Liver (tissue), 9 donors: Measurements from ENCODE around the gene HDAC3. TPM values are rescaled to one million over a fixed set of nuclear protein-coding genes. Genes with fewer than 3 reads are reported as not detected.

ENCODE experiments used
- DNase-seq: peaks from one replicate; pipeline ENCODE4 v3.0.0-alpha.2; 2017; ENCODE audit warnings: low spot score
- H3K27ac ChIP-seq, 2 donors: one replicate each; pipeline ENCODE4 v1.7.0; 2013; ENCODE audit warnings: inconsistent platforms in 2 of 2, low read length in 2 of 2, control low read depth in 1 of 2, low read depth in 1 of 2, mild to moderate bottlenecking in 1 of 2
- H3K27me3 ChIP-seq, 4 donors: one replicate each; pipeline versions ENCODE4 v1.6.1 to v1.7.0; 2013; ENCODE audit warnings: low read length in 3 of 4, inconsistent platforms in 1 of 4, mild to moderate bottlenecking in 1 of 4, moderate library complexity in 1 of 4; ENCODE audit not compliant: control insufficient read depth in 4 of 4, insufficient read depth in 4 of 4
- H3K36me3 ChIP-seq, 4 donors: one replicate each; pipeline versions ENCODE4 v1.6.1 to v1.7.0; 2013; ENCODE audit warnings: low read length in 3 of 4, mild to moderate bottlenecking in 3 of 4, low read depth in 1 of 4, moderate library complexity in 1 of 4; ENCODE audit not compliant: control insufficient read depth in 4 of 4, insufficient read depth in 3 of 4
- H3K4me1 ChIP-seq, 4 donors: one replicate each; pipeline versions ENCODE4 v1.6.1 to v1.7.0; 2013; ENCODE audit warnings: low read length in 3 of 4, mild to moderate bottlenecking in 3 of 4, moderate library complexity in 1 of 4; ENCODE audit not compliant: control insufficient read depth in 4 of 4, insufficient read depth in 4 of 4
- H3K4me3 ChIP-seq, 3 donors: one replicate each; pipeline versions ENCODE4 v1.6.1 to v1.7.0; 2013; ENCODE audit warnings: low read length in 3 of 3, control low read depth in 1 of 3, low read depth in 1 of 3, mild to moderate bottlenecking in 1 of 3
- H3K9ac ChIP-seq, 2 donors: one replicate each; pipeline ENCODE4 v1.7.0; 2013; ENCODE audit warnings: low read length in 2 of 2, mild to moderate bottlenecking in 2 of 2, moderate library complexity in 2 of 2, control low read depth in 1 of 2, low read depth in 1 of 2
- H3K9me3 ChIP-seq, 4 donors: one replicate each; pipeline versions ENCODE4 v1.6.1 to v1.7.0; 2013; ENCODE audit warnings: low read length in 3 of 4; ENCODE audit not compliant: control insufficient read depth in 4 of 4
- EGR1 ChIP-seq, 2 donors: IDR thresholded peaks; 2 replicates each; pipeline ENCODE4 v1.6.1; 2016 to 2018; ENCODE audit warnings: antibody characterized with exemption in 2 of 2, low read depth in 2 of 2
- FOXA1 ChIP-seq: IDR thresholded peaks from 2 replicates; pipeline ENCODE4 v1.6.1; 2016; ENCODE audit warnings: antibody characterized with exemption
- FOXA2 ChIP-seq: IDR thresholded peaks from 2 replicates; pipeline ENCODE4 v1.6.1; 2016; ENCODE audit warnings: antibody characterized with exemption
- HNF4A ChIP-seq, 2 donors: conservative IDR thresholded peaks; 2 replicates each; pipeline ENCODE4 v1.6.1; 2016; ENCODE audit warnings: antibody characterized with exemption in 2 of 2, mild to moderate bottlenecking in 2 of 2
- HNF4G ChIP-seq: IDR thresholded peaks from 2 replicates; pipeline ENCODE4 v1.6.1; 2016; ENCODE audit warnings: antibody characterized with exemption
- JUND ChIP-seq, 2 donors: IDR thresholded peaks; 2 replicates each; pipeline ENCODE4 v1.6.1; 2016; ENCODE audit warnings: antibody characterized with exemption in 2 of 2
- RXRA ChIP-seq, 2 donors: IDR thresholded peaks; 2 replicates each; pipeline ENCODE4 v1.6.1; 2017 to 2018; ENCODE audit warnings: antibody characterized with exemption in 2 of 2, mild to moderate bottlenecking in 1 of 2
- SP1 ChIP-seq: IDR thresholded peaks from 2 replicates; pipeline ENCODE4 v1.6.1; 2018; ENCODE audit warnings: antibody characterized with exemption, mild to moderate bottlenecking
- TAF1 ChIP-seq: conservative IDR thresholded peaks from 2 replicates; pipeline ENCODE4 v1.6.1; 2016; ENCODE audit warnings: antibody characterized with exemption, mild to moderate bottlenecking
- YY1 ChIP-seq: IDR thresholded peaks from 2 replicates; pipeline ENCODE4 v1.6.1; 2016; ENCODE audit warnings: antibody characterized with exemption, mild to moderate bottlenecking
- WGBS: extraction: QIAGEN DNeasy Blood & Tissue Kit; methylation state at CpG from one replicate; pipeline ENCODE4 v1.1.7; 2013; 5-methylcytosine and 5-hydroxymethylcytosine counted together
- polyA plus RNA-seq, 2 donors: library from polyadenylated mRNA; stranded (reverse) in 1 of 2; unstranded in 1 of 2; fragments of 200-250 nt in 1 of 2; fragments of >200 nt in 1 of 2; fragmentation: Nextera tagmentation in 1 of 2; extraction: Ambion mirVana in 1 of 2; gene quantifications; one replicate each; pipeline versions ENCODE4 v1.2.1 to v1.2.3, GENCODE V29; 2013 to 2015
- total RNA-seq, 2 donors: library from RNA; depleted of rRNA; stranded (reverse); fragments of >200 nt; gene quantifications; one replicate each; pipeline ENCODE4 v1.2.3, GENCODE V29; 2014
- TF ChIP-seq, protein P1 (sequence below): IDR thresholded peaks from 2 replicates; pipeline ENCODE4 v1.6.1; 2016; ENCODE audit warnings: antibody characterized with exemption
- TF ChIP-seq, protein P2 (sequence below): IDR thresholded peaks from 2 replicates; pipeline ENCODE4 v1.6.1; 2016; ENCODE audit warnings: antibody characterized with exemption
- TF ChIP-seq, protein P3 (sequence below): IDR thresholded peaks from 2 replicates; pipeline ENCODE4 v1.6.1; 2016; ENCODE audit warnings: antibody characterized with exemption
- donor health status: healthy.
- donor health status: healthy.
- donor health status: healthy.
- donor health status: healthy.
- donor health status: healthy.

HDAC3 gene
- total and polyA plus RNA-seq, 4 donors: 20.1 to 45.3 (median 35.1) TPM

- no peak for DNase-seq
- no peak for TF ChIP-seq FOXA2
- no peak for TF ChIP-seq TAF1
- TF ChIP-seq, protein P1, sequence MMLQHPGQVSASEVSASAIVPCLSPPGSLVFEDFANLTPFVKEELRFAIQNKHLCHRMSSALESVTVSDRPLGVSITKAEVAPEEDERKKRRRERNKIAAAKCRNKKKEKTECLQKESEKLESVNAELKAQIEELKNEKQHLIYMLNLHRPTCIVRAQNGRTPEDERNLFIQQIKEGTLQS: no peak
- no peak for TF ChIP-seq YY1
- TF ChIP-seq, protein P2, sequence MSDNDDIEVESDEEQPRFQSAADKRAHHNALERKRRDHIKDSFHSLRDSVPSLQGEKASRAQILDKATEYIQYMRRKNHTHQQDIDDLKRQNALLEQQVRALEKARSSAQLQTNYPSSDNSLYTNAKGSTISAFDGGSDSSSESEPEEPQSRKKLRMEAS: no peak
- no peak for TF ChIP-seq HNF4A (conservative IDR thresholded peaks at IDR 0.05)
- TF ChIP-seq, protein P3, sequence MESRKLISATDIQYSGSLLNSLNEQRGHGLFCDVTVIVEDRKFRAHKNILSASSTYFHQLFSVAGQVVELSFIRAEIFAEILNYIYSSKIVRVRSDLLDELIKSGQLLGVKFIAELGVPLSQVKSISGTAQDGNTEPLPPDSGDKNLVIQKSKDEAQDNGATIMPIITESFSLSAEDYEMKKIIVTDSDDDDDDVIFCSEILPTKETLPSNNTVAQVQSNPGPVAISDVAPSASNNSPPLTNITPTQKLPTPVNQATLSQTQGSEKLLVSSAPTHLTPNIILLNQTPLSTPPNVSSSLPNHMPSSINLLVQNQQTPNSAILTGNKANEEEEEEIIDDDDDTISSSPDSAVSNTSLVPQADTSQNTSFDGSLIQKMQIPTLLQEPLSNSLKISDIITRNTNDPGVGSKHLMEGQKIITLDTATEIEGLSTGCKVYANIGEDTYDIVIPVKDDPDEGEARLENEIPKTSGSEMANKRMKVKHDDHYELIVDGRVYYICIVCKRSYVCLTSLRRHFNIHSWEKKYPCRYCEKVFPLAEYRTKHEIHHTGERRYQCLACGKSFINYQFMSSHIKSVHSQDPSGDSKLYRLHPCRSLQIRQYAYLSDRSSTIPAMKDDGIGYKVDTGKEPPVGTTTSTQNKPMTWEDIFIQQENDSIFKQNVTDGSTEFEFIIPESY: no peak
- no peaks in the 10 kb centered on the region for H3K9me3 ChIP-seq
- no peak overlapping the region for H3K27ac ChIP-seq
- H3K27me3 ChIP-seq: no peaks in the 10 kb centered on the region
- WGBS: 98% methylated on average over 1 of the region's 1 CpG
- peaks cover 0 to 2% (median under 1%) of the 10 kb centered on the region in 4 donors for H3K36me3 ChIP-seq
- H3K4me3 ChIP-seq: no peak overlapping the region
- H3K9ac ChIP-seq: no peak overlapping the region
- H3K4me1 ChIP-seq: no peaks in the 10 kb centered on the region
Measured at GRCh38 chr5:141657404-141657803, 20.8 kb upstream of the HDAC3 start.

GRCh38 chr5:141656396-141656795 lies 19.7 kb upstream of the HDAC3 start:
- 92% methylated on average over 9 of the region's 9 CpGs for WGBS
- Histone ChIP-seq H3K9ac (no peak overlapping the region), H3K27me3 (no peaks in the 10 kb centered on the region), H3K36me3 (peaks cover 0 to 2% (median 0%) of the 10 kb centered on the region in 4 donors), H3K4me3 (no peak overlapping the region), H3K4me1 (no peaks in the 10 kb centered on the region), H3K9me3 (no peaks in the 10 kb centered on the region), H3K27ac (no peak overlapping the region)
- no peak for DNase-seq
- TF ChIP-seq, protein P2: no peak
- TF ChIP-seq FOXA2: no peak
- no peak for TF ChIP-seq HNF4G
- TF ChIP-seq, protein P3: no peak
- TF ChIP-seq EGR1 (IDR thresholded peaks at IDR 0.05; ENCODE audit: low read depth in 2 of 2): no peak

DNA sequence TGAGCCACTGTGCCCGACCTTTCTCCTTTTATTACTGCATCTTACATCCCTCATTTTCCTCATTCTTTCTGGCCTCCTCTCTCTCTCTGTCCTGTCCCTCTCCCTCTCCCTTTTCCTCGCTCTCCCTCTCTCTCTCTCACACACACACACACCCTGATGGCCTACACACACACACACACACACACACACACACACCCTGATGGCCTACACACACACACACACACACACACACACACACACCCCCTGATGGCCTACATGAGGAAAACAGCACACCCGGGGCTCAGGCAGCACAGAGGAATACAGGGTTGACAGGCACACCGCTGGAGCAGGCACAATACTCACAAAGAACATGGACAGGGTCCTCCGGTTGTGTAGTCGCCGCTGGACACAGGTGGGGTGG lies 18.4 kb upstream of the HDAC3 start:
- H3K36me3 ChIP-seq: peaks cover 0 to 2% (median 0%) of the 10 kb centered on the region in 4 donors
- DNase-seq: no peak
- WGBS: 87% methylated on average over 7 of the region's 7 CpGs
- H3K9me3 ChIP-seq: no peaks in the 10 kb centered on the region
- no peak for TF ChIP-seq FOXA1
- TF ChIP-seq JUND (IDR thresholded peaks at IDR 0.05): no peak
- TF ChIP-seq HNF4G: no peak
- TF ChIP-seq, protein P2: no peak
- TF ChIP-seq FOXA2: no peak
- TF ChIP-seq YY1: no peak
- TF ChIP-seq RXRA (IDR thresholded peaks at IDR 0.05): no peak
- TF ChIP-seq SP1: no peak
- H3K27ac ChIP-seq: no peak overlapping the region
- no peak overlapping the region for H3K4me3 ChIP-seq
- peaks cover 0 to 4% (median 1%) of the 10 kb centered on the region in 4 donors for H3K4me1 ChIP-seq
- no peaks in the 10 kb centered on the region for H3K27me3 ChIP-seq
- no peak overlapping the region for H3K9ac ChIP-seq
